ENCODE data around the gene TUSC1.
"Not testable (repeated sequence)": the region's sequence is repeated elsewhere in the genome, so short reads cannot be mapped to it uniquely, and the experiment has no call there.

TUSC1 gene

DNA sequence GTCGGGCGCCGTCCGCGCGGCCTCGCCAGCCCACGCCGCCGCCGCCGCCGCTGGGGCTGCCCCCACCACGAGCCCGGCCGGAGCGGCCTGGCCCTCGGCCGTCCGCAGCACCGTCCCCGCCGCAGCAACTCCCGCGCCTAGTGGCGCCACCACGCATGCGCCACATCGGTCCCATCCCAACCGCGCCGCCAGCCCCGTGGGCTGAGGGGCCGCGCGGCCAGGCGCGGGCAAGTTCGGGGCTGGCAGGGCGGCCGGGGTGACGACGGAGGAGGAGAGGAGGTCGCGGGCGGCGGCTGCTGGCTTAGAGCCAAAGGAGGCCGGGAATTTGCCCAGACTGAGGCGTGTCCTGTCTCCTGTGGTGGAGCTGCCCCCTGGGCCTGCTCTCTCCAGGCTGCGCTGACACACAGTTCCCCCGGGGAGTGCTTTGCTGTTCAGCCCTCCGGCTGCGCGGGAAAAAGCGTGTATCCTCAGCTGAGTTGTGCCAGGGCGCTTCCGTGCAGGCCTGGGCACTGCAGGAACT lies at the start of gene TUSC1:
TSS of gene TUSC1 (minus strand) at position 298 of the 520 bp plus-strand sequence. CDS start at position 166, 132 bp downstream.
- peak; percentile 89 for DNase-seq

DNA sequence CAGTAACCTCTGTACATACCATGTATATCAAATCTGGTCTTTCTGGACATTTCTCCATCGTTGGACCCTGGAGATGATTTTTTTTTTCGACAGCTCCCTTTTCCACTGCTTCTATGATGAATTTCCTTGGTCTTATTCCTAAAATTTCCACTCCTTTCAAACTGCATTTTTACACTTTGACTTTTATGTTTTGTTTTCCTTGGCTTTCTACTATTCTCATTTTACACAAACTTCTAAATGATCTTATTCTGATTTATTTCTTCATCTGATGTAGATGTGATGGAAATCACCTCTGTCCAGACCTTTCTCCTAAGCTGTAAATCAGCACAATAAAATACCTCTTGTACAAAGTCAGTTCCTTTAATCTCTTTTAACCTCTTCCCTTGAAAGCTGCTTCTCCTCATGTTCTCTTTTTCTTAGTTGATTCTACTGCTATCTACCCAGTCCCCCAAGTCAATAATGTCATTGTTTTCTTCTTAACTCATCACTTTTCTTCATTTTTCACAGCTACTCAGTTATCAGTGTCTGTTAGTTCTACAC lies 48.7 kb upstream of the TUSC1 start:
- DNase-seq: no peak

DNA sequence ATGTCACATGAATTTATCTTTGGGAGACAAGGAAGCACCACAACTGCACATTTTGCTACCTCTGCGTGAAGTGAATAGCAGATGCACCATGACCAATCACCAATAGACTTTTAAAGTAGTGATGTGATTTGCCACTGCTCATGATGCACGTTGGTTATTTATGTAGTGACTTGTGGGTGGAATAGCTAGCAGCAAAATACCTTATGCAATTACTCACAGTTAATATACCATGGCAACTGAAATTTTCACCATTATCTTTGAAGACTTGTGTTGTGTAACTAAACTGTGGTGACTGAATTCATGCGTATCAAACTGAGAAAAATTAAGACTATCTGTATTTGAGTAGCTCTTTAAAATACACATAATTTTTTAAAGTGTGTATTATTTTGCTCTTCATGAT lies 46.2 kb upstream of the TUSC1 start:
- no peak for DNase-seq

DNA sequence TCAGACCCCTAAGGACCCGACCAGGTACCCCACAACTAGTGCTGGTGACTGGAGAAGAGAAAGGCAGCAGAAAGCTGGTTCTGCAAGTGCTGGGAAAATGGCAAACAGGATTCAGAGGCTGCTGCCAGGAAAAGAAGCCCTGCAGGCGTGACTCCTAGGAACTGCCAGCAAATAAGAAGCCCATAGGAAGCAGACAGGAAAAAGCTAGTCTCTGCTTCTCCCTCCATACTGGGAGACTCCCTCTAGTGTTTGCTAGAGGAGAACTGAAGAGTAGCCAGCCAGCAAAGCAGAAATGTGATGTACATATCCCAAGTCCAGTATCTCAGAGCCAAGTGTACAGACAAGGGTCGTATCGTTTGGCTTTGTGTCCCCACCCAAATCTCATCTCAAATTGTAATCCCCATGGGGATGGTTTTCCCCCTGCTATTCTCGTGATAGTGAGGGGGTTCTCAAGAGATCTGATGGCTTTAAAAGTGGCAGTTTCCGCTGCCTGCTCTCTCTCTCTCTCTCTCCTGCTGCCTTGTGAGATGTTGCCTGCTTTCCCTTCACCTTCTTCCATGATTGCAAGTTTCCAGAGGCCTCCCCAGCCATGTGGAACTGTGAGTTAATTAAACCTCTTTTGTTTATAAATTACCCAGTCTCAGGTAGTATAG lies 38.1 kb upstream of the TUSC1 start:
- peak; percentile 52 for DNase-seq

DNA sequence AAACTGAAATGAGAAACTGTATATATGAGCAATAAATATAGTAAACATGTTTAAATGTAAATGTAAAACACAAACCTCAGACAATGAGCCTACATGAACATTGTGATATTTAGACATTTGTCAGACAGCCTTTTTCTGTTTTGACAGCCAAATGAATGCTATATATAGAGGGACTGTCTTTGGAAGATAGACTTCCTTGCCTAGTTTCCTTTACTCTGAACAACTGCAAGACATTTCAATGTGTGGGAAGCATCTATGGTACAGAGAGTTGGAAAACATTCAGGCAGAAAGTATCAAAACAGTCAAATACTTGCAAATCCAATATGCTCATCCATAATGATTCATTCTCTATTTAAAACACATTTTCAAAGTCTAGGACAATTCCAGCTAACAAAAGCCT lies 31.7 kb upstream of the TUSC1 start:
- no peak for DNase-seq

DNA sequence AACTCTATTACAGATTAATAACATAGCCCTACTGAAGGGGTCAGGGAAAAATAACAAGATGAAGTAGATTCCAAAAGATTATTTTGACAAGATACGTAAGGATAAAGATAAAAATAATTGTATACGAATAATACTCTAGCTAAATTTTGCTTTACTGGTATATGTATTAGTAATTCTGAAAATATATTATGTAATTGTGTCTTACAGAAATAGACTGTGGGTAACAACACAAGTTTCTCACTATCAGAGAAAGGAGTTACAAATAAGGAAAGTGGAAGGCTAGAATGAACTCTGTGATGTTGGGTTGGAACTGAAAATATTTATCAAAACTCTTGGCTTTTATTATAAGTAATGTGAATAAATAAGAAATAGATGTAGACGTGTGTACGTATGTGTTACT lies 26.6 kb upstream of the TUSC1 start:
- DNase-seq: no peak

DNA sequence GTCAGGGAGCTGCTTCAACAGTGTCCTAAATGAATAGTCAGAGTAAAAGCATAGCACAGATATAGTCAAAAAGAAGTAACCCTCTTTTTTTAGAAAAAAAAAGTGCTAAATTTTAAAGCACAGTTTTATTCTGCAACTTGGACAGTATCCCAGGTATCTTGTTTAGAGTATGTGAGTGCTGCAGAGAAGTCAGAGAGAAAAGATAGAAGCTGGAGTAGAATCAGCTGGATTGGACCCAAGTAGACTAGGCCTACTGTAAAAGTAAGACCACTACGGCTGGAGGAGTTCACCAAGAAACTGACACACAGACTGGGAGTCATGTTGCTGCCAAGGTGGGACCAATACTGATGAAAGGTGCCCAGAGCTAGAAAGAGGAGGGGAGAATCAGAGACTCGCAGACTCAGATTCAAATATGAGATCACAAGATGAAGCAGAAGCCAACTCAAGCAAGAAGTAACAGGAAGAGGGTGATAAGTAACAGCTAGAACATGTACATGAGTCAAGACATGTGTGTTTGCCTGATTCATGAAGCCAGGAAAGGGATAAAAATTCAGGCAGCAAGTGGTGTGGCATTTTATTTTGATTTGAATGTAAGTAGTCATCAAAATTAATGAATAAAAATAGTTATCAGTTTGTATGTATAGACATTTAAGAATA lies 25.6 kb upstream of the TUSC1 start:
- no peak for DNase-seq

DNA sequence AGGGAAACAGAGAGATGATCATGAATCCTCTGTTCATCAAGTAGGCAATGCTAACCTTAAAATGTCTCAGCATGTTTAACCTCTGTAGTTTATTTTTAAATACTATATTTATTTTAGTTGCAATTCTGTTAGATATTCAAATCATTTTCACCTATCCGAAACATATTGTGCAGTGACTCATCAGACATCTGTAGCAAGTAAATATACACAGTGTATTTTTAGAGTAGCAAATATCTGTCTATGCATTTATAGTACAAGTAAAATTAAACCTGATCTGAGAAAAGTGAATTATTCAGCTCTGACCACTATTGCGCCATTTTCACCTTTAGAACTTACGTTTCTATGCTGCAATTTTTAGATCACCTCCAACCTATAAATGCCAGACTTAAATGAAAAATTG lies 24.3 kb upstream of the TUSC1 start:
- no peak for DNase-seq

DNA sequence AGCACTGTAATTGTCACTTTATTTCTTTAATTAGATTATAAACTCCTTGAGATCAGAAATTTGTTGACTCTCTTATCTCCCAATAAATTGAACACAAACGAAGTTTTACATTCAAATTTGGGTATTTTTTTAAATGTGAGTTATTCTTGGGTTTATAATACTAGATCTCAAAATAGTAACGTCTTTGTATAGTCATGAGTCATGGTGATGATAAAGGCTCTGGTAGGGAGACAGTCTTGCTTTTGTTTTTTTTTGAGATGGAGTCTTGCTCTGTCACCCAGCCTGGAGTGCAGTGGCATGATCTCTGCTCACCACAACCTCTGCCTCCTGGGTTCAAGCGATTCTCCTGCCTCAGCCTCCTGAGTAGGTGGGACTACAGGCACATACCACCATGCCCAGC lies 22.7 kb upstream of the TUSC1 start:
- DNase-seq: not testable (repeated sequence)

DNA sequence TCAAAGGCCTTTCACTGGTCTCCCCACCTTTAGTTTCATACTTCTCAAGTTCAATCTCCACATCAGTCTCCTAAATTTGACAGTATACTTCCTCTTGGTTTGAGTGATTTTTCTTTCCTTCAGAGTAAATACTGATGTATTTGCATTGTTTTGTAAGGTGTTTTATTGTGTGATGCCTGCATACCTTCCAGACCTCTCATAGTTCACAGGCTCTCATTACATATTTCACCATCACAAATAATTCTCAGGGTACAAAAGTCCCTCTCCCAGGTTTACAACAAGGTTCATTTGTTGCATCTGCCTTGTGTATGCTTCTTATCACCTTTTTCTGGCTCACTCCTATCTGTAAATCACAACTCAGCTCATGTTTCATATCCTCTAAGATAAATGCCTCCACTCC lies 22.2 kb upstream of the TUSC1 start:
- no peak for DNase-seq

DNA sequence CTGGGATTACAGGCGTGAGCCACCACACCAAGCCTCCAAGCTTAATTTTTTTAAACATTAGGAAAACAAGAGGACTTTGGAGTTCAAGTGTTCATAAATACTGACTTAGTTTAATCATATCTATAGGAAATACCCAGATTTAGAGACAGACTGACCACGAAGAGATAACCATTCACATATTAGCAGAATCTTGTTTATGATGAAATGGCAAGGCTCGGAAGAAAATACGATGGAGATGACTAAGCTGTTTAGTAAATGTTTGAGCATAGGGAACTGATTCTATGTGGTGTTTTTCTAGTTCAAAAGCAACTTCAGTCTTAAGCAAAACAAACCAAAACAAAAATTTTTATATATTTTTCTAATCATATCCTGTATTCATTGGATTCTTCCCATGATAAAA lies 13.5 kb upstream of the TUSC1 start:
- DNase-seq: no peak

DNA sequence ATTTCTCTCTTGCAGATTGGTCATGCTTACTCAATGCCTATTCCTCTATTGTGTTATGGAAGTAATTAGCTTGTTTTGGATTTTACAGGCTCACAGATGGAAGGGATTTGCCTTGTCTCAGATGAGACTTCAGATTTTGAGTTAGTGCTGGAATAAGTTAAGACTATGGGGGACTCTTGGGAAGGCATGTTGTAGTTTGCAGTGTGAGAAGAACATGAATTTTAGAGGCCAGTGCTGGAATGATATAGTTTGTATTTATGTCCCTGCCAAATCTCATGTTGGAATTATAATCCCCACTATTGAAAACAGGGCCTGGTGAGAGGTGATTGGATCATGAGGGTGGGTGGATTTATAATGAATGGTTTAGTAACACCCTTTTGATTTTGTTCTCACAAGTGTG lies 6.1 kb upstream of the TUSC1 start:
- DNase-seq: no peak

DNA sequence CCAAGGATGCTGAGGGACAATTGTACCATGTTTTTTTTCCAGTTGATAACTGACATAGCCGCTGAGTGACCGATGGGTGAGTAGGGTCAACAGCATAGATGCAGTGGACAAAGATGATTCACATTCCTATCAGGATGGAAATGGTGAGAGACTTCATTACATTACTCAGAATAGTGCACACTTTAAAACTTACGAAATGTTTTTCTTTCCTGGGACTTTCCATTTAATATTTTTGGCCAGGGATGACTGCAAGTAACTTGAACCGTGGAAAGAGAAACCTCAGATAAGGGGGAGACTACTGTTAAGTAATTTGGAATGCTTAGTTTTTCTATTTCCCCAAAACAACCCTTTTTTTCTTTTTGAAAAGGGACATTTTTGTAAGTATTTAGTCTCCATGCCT lies 3.0 kb upstream of the TUSC1 start:
- DNase-seq: no peak

DNA sequence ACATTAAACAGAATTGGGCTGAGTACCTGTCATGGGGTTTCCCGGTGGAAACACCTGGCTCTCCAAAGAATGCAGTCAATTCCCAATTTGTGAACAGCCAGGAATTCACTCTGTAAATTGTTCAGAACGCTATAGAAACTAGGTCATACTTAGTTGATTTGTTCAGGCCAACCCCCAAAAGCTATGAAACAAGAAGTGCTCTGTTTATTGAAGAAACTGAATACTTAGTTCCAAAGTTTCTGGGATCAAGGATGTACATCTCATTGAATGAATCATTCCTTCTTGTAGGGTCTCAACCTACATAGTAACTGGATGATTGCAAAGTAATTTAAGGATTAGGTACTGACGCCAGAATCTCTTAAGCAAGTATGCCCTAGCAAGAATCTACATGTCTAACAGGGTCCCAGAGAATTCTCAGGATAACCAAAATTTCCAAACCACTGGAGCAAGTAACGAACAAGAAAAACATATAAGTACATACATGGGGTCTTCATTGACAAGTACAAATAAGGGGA lies 659 bp upstream of the TUSC1 start:
- DNase-seq: no peak

DNA sequence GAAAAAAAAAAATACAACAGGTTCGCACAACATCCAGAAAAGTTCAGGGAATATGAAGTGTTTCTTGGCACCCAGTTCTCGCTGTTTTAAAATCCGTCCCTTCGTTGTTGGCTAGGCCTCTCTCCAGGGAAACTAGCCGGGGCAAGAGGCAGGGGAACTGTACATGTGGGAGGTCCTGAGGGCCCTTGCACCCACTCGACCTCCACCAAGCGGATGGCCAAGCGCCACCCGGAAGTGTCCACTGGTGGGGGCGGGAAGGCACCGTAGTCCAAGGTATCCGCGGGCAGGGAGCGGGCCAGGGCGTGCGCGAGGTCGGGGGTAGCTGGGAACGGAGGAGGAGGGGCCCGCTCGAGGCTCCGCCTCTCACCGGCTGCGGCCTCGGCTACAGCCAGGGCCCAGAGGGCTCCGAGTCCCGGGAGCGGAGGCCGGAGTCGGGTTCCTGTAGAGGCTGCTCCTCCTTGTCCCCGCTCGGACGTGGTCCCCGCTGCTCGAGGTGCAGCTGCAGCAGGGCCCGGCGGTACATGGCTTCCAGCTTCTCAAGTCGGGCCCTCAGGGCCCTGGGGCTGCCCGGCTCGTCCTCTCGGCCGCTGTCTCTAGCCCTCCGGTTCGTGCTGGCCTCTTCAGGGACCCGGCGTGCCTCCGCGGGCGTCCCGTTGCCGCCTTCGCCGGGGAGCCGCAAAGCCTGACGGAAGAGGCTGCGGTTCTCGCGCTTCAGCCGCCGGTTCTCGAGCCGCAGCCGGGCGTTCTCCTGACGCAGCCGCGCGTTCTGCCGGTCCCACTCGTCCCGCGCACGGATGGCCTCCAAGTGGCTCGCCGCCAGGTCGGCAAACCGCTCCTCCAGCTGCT lies 720 bp downstream of the TUSC1 start:
- DNase-seq: peak; percentile 90

DNA sequence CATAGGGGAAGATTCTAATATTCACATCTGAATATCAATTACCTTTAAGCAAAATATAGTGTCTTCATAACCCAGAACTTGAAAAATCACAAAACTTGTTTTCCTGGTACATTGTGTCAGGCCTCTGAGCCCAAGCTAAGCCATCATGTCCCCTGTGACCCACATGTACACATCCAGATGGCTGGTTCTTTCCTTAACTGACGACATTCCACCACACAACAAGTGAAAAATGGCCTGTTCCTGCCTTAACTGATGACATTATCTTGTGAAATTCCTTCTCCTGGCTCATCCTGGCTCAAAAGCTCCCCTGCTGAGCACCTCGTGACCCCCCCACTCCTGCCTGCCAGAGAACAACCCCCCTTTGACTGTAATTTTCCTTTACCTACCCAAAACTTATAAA lies 2.4 kb downstream of the TUSC1 start:
- DNase-seq: not testable (repeated sequence)

DNA sequence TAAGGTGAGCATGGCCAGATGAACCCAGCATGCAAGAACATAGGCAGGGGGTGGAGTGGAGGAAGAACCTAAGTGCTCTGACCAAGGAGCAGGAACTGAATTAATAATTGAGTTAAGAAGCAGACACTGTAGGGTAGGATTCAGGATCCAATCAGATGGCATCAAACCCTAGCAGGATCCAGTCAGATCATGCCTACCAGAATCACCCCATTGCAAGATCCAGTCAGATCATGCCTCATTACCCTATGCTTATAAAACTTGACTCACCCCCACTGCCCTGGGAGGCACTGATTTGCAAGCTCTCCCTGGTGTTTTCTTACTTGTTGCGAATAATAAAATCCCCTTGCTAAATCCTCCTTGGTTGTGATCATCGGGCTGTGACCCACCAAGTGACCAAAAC lies 19.7 kb downstream of the TUSC1 start:
- DNase-seq: no peak

DNA sequence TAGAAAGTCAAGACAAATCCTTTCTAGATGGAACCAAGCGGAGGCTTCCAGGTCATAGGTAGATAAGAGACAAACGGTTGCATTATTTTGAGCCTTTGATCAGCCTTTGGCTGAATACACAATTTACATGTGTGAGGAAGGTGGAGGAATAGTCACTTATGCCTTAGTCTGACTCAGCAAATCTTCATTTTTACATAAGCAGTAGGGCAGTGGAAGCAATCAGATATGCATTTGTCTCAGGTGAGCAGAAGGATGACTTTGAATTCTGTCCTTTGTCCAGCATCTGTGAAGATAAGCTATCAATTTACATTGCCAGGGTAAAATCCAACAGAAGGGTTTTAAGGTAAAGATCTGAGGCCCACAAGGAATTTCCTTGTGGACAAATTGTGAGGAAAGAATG lies 23.8 kb downstream of the TUSC1 start:
- no peak for DNase-seq

DNA sequence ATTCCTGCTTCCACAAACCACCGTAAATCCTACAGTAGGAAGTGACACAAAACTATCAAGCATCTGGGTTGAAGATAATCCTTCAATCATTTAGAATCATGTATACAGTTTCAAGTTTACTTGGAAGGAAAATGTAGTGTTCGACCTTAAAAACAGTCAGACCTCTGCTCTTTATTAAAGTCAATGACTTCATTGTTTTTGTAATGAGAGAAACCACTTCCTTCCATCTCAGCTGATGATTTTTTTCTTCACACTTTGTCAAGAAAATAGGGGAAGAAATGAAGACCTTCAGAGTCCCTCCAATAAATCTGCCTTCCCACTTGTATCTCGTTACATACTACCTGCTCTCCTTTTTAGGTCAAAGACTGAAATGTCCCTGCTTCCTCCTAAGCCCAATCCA lies 30.1 kb downstream of the TUSC1 start:
- no peak for DNase-seq

DNA sequence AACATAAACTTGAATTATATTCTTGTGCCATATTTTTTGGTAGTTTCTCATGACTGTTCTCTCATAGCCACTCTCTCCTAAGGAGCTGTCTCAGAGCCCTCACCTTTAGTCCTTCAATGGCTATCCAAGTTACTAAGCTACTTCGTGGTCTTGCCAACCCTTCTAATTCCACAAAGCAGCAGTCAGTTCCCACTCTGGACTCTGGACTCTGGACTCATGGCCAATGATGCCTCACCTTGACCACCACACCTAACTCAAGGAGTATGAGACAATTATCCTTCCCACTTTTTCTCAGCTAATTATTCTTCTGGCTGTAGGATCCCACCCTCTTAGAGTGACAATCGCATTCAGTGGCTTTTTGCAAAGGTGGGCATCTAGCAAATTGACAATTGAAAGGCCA lies 42.2 kb downstream of the TUSC1 start:
- DNase-seq: no peak

DNA sequence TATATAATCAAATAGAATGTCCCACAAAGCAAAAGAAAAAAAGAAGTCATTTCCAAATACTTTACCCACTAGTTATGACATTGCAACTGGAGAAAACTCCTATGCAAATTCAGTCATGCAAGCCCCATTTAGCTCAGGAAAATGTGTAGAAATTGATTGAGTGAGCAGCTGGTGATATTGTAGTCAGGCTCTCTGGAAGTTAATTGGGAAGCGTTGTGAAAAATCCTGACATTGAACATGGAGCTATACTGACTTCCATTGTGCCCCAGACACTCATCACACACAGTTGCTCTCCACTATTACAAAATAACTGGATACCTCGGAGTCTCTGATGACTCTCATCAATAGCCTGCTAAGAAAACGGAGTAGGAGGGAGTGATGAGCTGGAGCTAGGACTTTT lies 49.0 kb downstream of the TUSC1 start:
- DNase-seq: no peak

Measured in right forelimb (tissue), 1 donor.